Activated T-cell treated with anti-CD3 and anti-CD28 coated beads, Interleukin-2, amount 50 U/mL, for 24 hours (primary cell): Measurements from ENCODE around the gene ZSWIM1.

Source experiments
- DNase-seq: peaks from one replicate; pipeline ENCODE4 v3.0.0-alpha.2; 2020
- H3K27ac Mint-ChIP-seq: 2 replicates; pipeline ENCODE4 v1.8.0; 2020; ENCODE audit warnings: mild to moderate bottlenecking, mixed read lengths
- H3K27me3 Mint-ChIP-seq: 2 replicates; pipeline ENCODE4 v1.8.0; 2020; ENCODE audit warnings: mixed read lengths
- H3K36me3 Mint-ChIP-seq: 2 replicates; pipeline ENCODE4 v1.8.0; 2020; ENCODE audit warnings: low read depth, mixed read lengths
- H3K4me1 Mint-ChIP-seq: 2 replicates; pipeline ENCODE4 v1.8.0; 2020; ENCODE audit warnings: low read depth, mixed read lengths
- H3K4me3 Mint-ChIP-seq: 2 replicates; pipeline ENCODE4 v1.8.0; 2020; ENCODE audit warnings: mild to moderate bottlenecking, moderate library complexity, mixed read lengths
- H3K9me3 Mint-ChIP-seq: 2 replicates; pipeline ENCODE4 v1.8.0; 2020; ENCODE audit warnings: mixed read lengths

ZSWIM1 gene

GRCh38 chr20:45934046-45934585 is 53.1 kb downstream of the ZSWIM1 start:
- H3K36me3 Mint-ChIP-seq: peaks cover 40% of the 10 kb centered on the region
- peaks cover 36% of the 10 kb centered on the region for H3K4me1 Mint-ChIP-seq
- no peaks in the 10 kb centered on the region for H3K27me3 Mint-ChIP-seq
- DNase-seq: no peak
- H3K4me3 Mint-ChIP-seq: peak overlapping the region; percentile 99
- H3K9me3 Mint-ChIP-seq: no peaks in the 10 kb centered on the region
- peak overlapping the region; percentile 100 for H3K27ac Mint-ChIP-seq
